Measurements from ENCODE around the gene EHBP1L1.

GRCh38 chr11:65616575-65617001 is 40.7 kb downstream of the EHBP1L1 start:
- TF ChIP-seq CTCF (IDR thresholded peaks at IDR 0.05) (no peak), EP300 (IDR thresholded peaks at IDR 0.05) (no peak)

Measured in tibial nerve (tissue), 4 donors.